Fibroblast of lung (primary cell): Measurements from ENCODE around the gene PPM1E. TPM values are rescaled to one million over a fixed set of nuclear protein-coding genes. Genes with fewer than 3 reads are reported as not detected.

Source experiments
- DNase-seq, 2 donors: peaks; one replicate each; pipeline versions ENCODE4 v3.0.0 to v3.0.0-alpha.2; 2010; ENCODE audit warnings: low read depth in 2 of 2
- H2AFZ ChIP-seq: 2 replicates; pipeline ENCODE4 v1.5.1; 2012; ENCODE audit warnings: low read length, control low read depth, inconsistent platforms
- H3K27ac ChIP-seq: 2 replicates; pipeline ENCODE4 v1.5.1; 2011; ENCODE audit warnings: low read length, control low read depth; ENCODE audit not compliant: insufficient read depth
- H3K27me3 ChIP-seq: 2 replicates; pipeline ENCODE4 v1.5.1; 2011; ENCODE audit warnings: mild to moderate bottlenecking, low read length; ENCODE audit not compliant: control insufficient read depth, insufficient read depth
- H3K36me3 ChIP-seq: 2 replicates; pipeline ENCODE4 v1.5.1; 2011; ENCODE audit warnings: low read length; ENCODE audit not compliant: control insufficient read depth, insufficient read depth
- H3K4me1 ChIP-seq: 2 replicates; pipeline ENCODE4 v1.5.1; 2011; ENCODE audit warnings: low read length; ENCODE audit not compliant: control insufficient read depth, insufficient read depth; ENCODE audit errors: extremely low read depth
- H3K4me2 ChIP-seq: 2 replicates; pipeline ENCODE4 v1.5.1; 2011; ENCODE audit warnings: low read length, control low read depth; ENCODE audit not compliant: insufficient read depth; ENCODE audit errors: extremely low read depth
- H3K4me3 ChIP-seq, 4 experiments: fragments of 200-600 bp in 1 of 4; sonication (generic) in 1 of 4; replicated peaks in 1 of 4; 2 replicates each; pipeline ENCODE4 v1.5.1; 2011 to 2016; ENCODE audit warnings: low read length in 4 of 4, low read depth in 3 of 4, mild to moderate bottlenecking in 3 of 4, control low read depth in 2 of 4, inconsistent platforms in 1 of 4, mixed read lengths in 1 of 4; ENCODE audit not compliant: insufficient read depth in 1 of 4; ENCODE audit errors: control extremely low read depth in 1 of 4
- H3K79me2 ChIP-seq: 2 replicates; pipeline ENCODE4 v1.5.1; 2012; ENCODE audit warnings: mild to moderate bottlenecking, low read length, inconsistent platforms; ENCODE audit not compliant: control insufficient read depth, insufficient read depth
- H3K9ac ChIP-seq: 2 replicates; pipeline ENCODE4 v1.5.1; 2011; ENCODE audit warnings: mild to moderate bottlenecking, low read length, control low read depth; ENCODE audit not compliant: insufficient read depth
- H3K9me3 ChIP-seq: 2 replicates; pipeline ENCODE4 v1.5.1; 2012; ENCODE audit warnings: low read depth, low read length; ENCODE audit not compliant: control insufficient read depth, insufficient read depth
- H4K20me1 ChIP-seq: 2 replicates; pipeline ENCODE4 v1.5.1; 2011; ENCODE audit warnings: low read length; ENCODE audit not compliant: control insufficient read depth, insufficient read depth; ENCODE audit errors: extremely low read depth
- CTCF ChIP-seq, 2 donors: IDR thresholded peaks in 1 of 2; conservative IDR thresholded peaks in 1 of 2; 1 replicate in 1 of 2; 2 replicates in 1 of 2; pipeline ENCODE4 v1.5.1; 2011 to 2012; ENCODE audit warnings: low read length in 2 of 2, control low read depth in 1 of 2, inconsistent platforms in 1 of 2, low read depth in 1 of 2, mild to moderate bottlenecking in 1 of 2
- EZH2 ChIP-seq: IDR thresholded peaks from 2 replicates; pipeline ENCODE4 v1.5.1; 2012; ENCODE audit warnings: low read length, control low read depth, mild to moderate bottlenecking; ENCODE audit errors: missing control alignments
- polyA plus RNA-seq, 2 donors: library from polyadenylated mRNA; depleted of rRNA in 1 of 2; stranded (reverse) in 1 of 2; unstranded in 1 of 2; fragments of >200 nt; gene quantifications; 2 replicates each; pipeline ENCODE4 v1.2.1, GENCODE V29; 2011 to 2012; ENCODE audit warnings: missing spikeins in 1 of 2
- total RNA-seq: library from RNA; depleted of rRNA; stranded (reverse); fragments of >200 nt; gene quantifications from 2 replicates; pipeline ENCODE4 v1.2.1, GENCODE V29; 2014

PPM1E gene
- total and polyA plus RNA-seq, 2 donors (not counting 1 experiment from before 2014, with no cell fraction given): 0.02 to 0.50 TPM

DNA sequence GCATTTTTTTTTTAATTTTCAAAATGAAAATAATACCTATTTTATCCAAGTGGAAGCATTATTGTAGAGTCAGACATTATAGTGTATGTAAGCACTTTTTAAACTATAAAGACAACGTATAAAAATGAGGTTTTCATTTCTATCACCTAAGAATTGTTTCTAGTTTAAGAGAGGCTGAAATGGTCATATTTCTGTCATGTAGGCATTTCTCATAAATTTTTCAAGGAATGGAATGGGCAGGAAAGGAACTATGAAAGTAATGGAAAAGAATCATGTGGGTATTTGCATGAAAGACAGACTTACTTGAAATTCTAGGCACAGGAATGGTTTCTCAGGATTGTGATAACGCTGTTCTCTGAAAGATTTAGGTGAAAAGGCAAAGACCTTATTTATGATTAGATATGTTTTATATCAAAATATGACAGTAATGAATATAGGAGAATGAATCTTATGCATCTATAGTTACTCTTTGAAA, 67.4 kb downstream of the PPM1E start:
- Histone ChIP-seq H3K4me2 (no peak overlapping the region), H3K4me3 (no peak overlapping the region), H3K27ac (no peak overlapping the region), H3K79me2 (no peaks in the 10 kb centered on the region), H3K27me3 (no peaks in the 10 kb centered on the region), H3K9ac (no peak overlapping the region), H4K20me1 (no peaks in the 10 kb centered on the region), H3K4me1 (no peaks in the 10 kb centered on the region), H3K9me3 (no peaks in the 10 kb centered on the region), H2AFZ (no peak overlapping the region), H3K36me3 (no peaks in the 10 kb centered on the region)
- no peak for DNase-seq
- TF ChIP-seq CTCF (conservative IDR thresholded peaks at IDR 0.05 in 1 of 2, IDR thresholded peaks at IDR 0.05 in 1 of 2; ENCODE audit: low read depth in 1 of 2, low read length in 2 of 2) (no peak), EZH2 (no peak)

GRCh38 chr17:58829172-58829637, 73.6 kb downstream of the PPM1E start:
- Histone ChIP-seq H3K4me1 (no peaks in the 10 kb centered on the region), H4K20me1 (no peaks in the 10 kb centered on the region), H3K9me3 (no peaks in the 10 kb centered on the region), H3K4me3 (no peak overlapping the region), H2AFZ (no peak overlapping the region), H3K27ac (no peak overlapping the region), H3K9ac (no peak overlapping the region), H3K27me3 (no peaks in the 10 kb centered on the region), H3K36me3 (no peaks in the 10 kb centered on the region), H3K4me2 (no peak overlapping the region), H3K79me2 (no peaks in the 10 kb centered on the region)
- TF ChIP-seq CTCF (conservative IDR thresholded peaks at IDR 0.05 in 1 of 2, IDR thresholded peaks at IDR 0.05 in 1 of 2; ENCODE audit: low read depth in 1 of 2, low read length in 2 of 2) (no peak), EZH2 (no peak)
- no peak for DNase-seq

DNA sequence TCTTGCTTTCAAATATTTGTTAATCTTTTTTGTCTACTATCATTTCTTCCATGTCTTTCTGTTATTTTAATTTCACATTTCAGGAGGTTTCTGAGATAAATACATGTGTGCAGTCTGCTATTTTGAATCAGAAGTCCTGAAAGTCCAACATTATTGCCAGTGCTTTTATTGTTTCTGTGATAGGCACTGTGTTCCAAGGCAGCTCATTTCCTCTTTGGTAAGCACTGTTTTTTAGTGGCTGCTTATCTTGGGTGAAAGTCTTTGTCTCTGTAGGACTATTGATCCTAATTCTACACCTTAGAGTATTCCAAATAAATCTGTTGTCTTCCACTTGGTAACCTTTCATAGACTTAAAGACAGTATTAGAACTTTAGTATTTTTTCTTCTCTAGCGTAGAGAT, 76.1 kb downstream of the PPM1E start:
- TF ChIP-seq EZH2 (no peak), CTCF (conservative IDR thresholded peaks at IDR 0.05 in 1 of 2, IDR thresholded peaks at IDR 0.05 in 1 of 2; ENCODE audit: low read depth in 1 of 2, low read length in 2 of 2) (no peak)
- H3K9ac ChIP-seq: no peak overlapping the region
- H3K36me3 ChIP-seq: no peaks in the 10 kb centered on the region
- H4K20me1 ChIP-seq: no peaks in the 10 kb centered on the region
- no peak overlapping the region for H3K4me3 ChIP-seq
- H3K4me1 ChIP-seq: no peaks in the 10 kb centered on the region
- no peak overlapping the region for H2AFZ ChIP-seq
- DNase-seq: no peak
- H3K79me2 ChIP-seq: no peaks in the 10 kb centered on the region
- H3K27ac ChIP-seq: no peak overlapping the region
- no peaks in the 10 kb centered on the region for H3K27me3 ChIP-seq
- H3K9me3 ChIP-seq: no peaks in the 10 kb centered on the region
- no peak overlapping the region for H3K4me2 ChIP-seq
